Measurements from ENCODE around the gene HMCN1. TPM values are rescaled to one million over a fixed set of nuclear protein-coding genes. Genes with fewer than 3 reads are reported as not detected.

The HMCN1 gene
- polyA plus RNA-seq, 3 donors from 2014 or later, result 0.33 to 0.38 TPM; not detected in 1

GRCh38 chr1:185961664-185962063 is 227.5 kb downstream of the HMCN1 start:
- Mint-ChIP-seq H3K9me3 (peaks cover 0 to 2% (median 0%) of the 10 kb centered on the region in 6 donors), H3K27me3 (ENCODE audit: low read depth in 3 of 3) (peaks cover 0 to 5% (median 2%) of the 10 kb centered on the region in 3 donors), H3K36me3 (no peaks in the 10 kb centered on the region), H3K4me3 (no peak overlapping the region), H3K4me1 (no peaks in the 10 kb centered on the region), H3K27ac (no peak overlapping the region)
- no peak for DNase-seq

DNA sequence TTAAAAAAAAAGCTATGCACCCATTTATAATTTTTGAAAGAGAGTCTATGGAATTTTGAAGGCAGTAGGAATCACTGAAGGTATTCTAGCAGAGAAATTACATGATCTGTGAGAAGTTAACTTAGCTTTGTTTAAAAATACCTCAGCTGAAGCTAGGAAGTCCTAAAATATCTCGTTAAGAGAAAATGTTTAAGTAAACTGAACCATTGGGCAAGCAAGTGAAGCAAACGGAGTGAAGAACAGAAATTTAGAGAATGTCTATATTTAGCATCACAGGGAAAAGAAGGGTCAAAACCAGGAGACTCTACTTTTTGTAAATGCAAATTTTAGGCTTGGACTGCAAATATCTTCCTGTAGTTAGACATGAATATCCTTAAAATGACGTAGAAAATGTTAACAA is 230.8 kb downstream of the HMCN1 start:
- no peak overlapping the region for H3K4me3 Mint-ChIP-seq

DNA sequence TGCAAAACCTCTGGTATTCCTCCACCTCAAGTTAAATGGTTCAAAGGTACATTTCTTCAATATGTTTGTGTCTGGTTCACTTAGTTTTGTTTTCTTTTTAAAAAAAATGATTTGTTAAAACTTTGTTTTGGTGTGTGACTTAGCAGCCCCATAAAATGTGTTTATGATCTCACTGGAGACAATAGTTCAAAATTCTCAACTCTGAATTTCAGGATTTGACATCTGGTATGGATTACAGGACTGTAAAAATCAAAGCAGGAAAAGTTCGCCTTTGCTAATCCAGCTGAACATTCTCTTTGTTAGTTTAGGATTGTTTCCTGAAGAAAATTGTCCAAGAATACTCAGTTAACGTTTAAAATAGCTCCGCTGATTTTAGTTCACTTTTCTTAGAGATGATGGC is 231.7 kb downstream of the HMCN1 start:
- no peaks in the 10 kb centered on the region for H3K4me1 Mint-ChIP-seq
- H3K36me3 Mint-ChIP-seq, result no peaks in the 10 kb centered on the region
- H3K4me3 Mint-ChIP-seq, result no peak overlapping the region
- peaks cover 0 to 2% (median 0%) of the 10 kb centered on the region in 6 donors for H3K9me3 Mint-ChIP-seq
- H3K27me3 Mint-ChIP-seq (ENCODE audit: low read depth in 3 of 3), result peaks cover 0 to 3% (median 0%) of the 10 kb centered on the region in 3 donors
- no peak overlapping the region for H3K27ac Mint-ChIP-seq
- no peak for DNase-seq

More for the DNA sequence above, 230.8 kb downstream of the HMCN1 start:
- no peaks in the 10 kb centered on the region for H3K36me3 Mint-ChIP-seq
- peaks cover 0 to 2% (median 0%) of the 10 kb centered on the region in 6 donors for H3K9me3 Mint-ChIP-seq
- no peak overlapping the region for H3K27ac Mint-ChIP-seq
- no peak for DNase-seq
- no peaks in the 10 kb centered on the region for H3K4me1 Mint-ChIP-seq
- peaks cover 0 to 8% (median 2%) of the 10 kb centered on the region in 3 donors for H3K27me3 Mint-ChIP-seq (ENCODE audit: low read depth in 3 of 3)

GRCh38 chr1:185966471-185966870 is 232.3 kb downstream of the HMCN1 start:
- no peak overlapping the region for H3K4me3 Mint-ChIP-seq
- peaks cover 0 to 3% (median 0%) of the 10 kb centered on the region in 3 donors for H3K27me3 Mint-ChIP-seq (ENCODE audit: low read depth in 3 of 3)
- H3K36me3 Mint-ChIP-seq, result no peaks in the 10 kb centered on the region
- H3K27ac Mint-ChIP-seq, result no peak overlapping the region
- H3K4me1 Mint-ChIP-seq, result no peaks in the 10 kb centered on the region
- DNase-seq, result no peak
- peaks cover 0 to 2% (median 0%) of the 10 kb centered on the region in 6 donors for H3K9me3 Mint-ChIP-seq

DNA sequence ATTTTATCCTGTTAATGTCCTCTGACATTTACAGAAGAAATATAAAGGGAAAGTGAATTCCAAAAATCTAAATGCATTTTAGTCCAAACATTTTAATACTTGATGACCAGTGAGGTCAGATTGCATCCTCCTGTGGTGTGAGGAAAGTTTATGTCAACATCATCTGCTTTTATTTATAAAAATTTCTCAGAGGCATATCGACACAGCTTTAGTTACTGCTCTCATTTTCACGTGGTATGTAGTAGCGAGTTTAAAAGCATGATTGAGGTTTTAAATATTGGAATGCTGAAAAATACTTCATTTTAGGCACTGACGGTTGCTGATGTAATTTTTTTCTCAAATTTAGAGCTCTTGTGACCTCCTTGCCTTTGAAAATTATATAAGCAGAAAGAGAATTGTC is 234.8 kb downstream of the HMCN1 start:
- no peaks in the 10 kb centered on the region for H3K36me3 Mint-ChIP-seq
- peaks cover 0 to 4% (median 0%) of the 10 kb centered on the region in 6 donors for H3K9me3 Mint-ChIP-seq
- no peak overlapping the region for H3K4me3 Mint-ChIP-seq
- no peak overlapping the region for H3K27ac Mint-ChIP-seq
- DNase-seq, result no peak
- peaks cover 0 to 3% (median 0%) of the 10 kb centered on the region in 3 donors for H3K27me3 Mint-ChIP-seq (ENCODE audit: low read depth in 3 of 3)
- H3K4me1 Mint-ChIP-seq, result no peaks in the 10 kb centered on the region

DNA sequence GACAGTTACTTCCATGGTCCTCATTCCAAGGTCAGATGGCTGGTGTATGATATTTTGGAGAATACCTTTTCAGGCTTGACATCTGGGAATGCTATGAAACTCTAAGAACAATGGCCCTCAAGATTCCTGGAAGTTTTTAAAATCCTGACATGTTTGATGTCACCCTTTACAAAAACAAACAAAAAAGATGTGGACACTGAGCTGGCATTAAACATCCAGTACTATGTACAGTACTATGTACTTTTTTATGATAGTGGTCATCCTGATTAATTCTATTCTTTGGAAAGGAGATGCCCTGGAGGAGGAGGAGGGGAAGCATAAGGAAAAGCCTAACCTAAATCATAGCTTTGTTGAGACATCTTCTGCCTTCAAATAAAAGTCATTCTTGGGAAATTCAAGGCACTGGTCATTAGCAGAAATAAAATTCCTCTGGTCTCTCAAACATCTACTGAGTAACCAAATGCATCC is 235.4 kb downstream of the HMCN1 start:
- Mint-ChIP-seq H3K27ac (no peak overlapping the region), H3K4me1 (no peaks in the 10 kb centered on the region), H3K4me3 (no peak overlapping the region), H3K27me3 (ENCODE audit: low read depth in 3 of 3) (peaks cover 0 to 4% (median 0%) of the 10 kb centered on the region in 3 donors), H3K9me3 (peaks cover 0 to 4% (median 0%) of the 10 kb centered on the region in 6 donors), H3K36me3 (no peaks in the 10 kb centered on the region)
- DNase-seq, result no peak

DNA sequence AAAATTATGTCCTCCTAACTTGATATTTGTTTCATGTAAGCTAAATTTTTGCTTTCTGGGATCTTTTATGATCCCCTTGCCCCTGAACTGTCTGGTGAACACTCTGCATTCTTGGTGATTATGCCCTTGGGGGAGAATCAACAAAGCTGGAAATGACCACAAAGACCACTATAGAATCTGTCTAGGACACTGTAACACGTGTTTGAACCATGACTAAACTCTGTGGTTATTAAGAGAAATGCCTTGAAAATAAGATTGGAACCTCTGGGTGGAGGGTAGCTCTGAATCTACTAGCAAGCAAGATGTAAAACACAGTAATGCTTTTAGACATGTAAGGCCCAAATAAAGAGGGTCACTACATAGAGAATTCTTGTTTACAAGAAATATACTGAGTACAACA is 237.5 kb downstream of the HMCN1 start:
- Mint-ChIP-seq H3K4me1 (no peaks in the 10 kb centered on the region), H3K4me3 (no peak overlapping the region), H3K9me3 (peaks cover 0 to 4% (median 0%) of the 10 kb centered on the region in 6 donors), H3K27ac (no peak overlapping the region), H3K36me3 (no peaks in the 10 kb centered on the region), H3K27me3 (ENCODE audit: low read depth in 3 of 3) (peaks cover 0 to 8% (median 0%) of the 10 kb centered on the region in 3 donors)
- no peak for DNase-seq

- peaks cover 0 to 8% (median 0%) of the 10 kb centered on the region in 3 donors for H3K27me3 Mint-ChIP-seq (ENCODE audit: low read depth in 3 of 3)
- no peaks in the 10 kb centered on the region for H3K4me1 Mint-ChIP-seq
- no peak overlapping the region for H3K4me3 Mint-ChIP-seq
- H3K36me3 Mint-ChIP-seq, result no peaks in the 10 kb centered on the region
- peaks cover 0 to 4% (median 0%) of the 10 kb centered on the region in 6 donors for H3K9me3 Mint-ChIP-seq
- no peak overlapping the region for H3K27ac Mint-ChIP-seq
- no peak for DNase-seq
Measured at GRCh38 chr1:185972096-185972850, 238.1 kb downstream of the HMCN1 start.

DNA sequence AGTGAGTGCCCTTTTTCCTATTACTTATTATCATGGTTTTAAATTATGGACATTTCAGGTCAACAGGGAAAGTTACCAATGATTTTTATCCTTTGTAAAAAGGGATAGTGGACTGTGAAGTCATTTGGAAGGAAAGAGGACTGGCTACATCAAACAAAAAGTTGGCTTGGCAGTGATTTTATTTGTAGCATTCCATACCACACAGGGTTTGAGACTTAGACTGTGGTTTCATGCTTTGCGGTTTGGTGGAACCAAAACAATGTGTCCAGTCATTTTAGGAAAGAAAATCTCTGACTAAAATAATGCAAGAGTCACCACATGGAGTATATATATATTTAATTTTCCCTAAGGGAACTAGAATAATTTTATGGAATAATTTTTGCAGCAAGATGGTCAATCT is 239.5 kb downstream of the HMCN1 start:
- peaks cover 0 to 8% (median 0%) of the 10 kb centered on the region in 3 donors for H3K27me3 Mint-ChIP-seq (ENCODE audit: low read depth in 3 of 3)
- H3K9me3 Mint-ChIP-seq, result peaks cover 0 to 4% (median 0%) of the 10 kb centered on the region in 6 donors
- no peaks in the 10 kb centered on the region for H3K4me1 Mint-ChIP-seq
- no peaks in the 10 kb centered on the region for H3K36me3 Mint-ChIP-seq
- H3K27ac Mint-ChIP-seq, result no peak overlapping the region
- DNase-seq, result no peak
- H3K4me3 Mint-ChIP-seq, result no peak overlapping the region

DNA sequence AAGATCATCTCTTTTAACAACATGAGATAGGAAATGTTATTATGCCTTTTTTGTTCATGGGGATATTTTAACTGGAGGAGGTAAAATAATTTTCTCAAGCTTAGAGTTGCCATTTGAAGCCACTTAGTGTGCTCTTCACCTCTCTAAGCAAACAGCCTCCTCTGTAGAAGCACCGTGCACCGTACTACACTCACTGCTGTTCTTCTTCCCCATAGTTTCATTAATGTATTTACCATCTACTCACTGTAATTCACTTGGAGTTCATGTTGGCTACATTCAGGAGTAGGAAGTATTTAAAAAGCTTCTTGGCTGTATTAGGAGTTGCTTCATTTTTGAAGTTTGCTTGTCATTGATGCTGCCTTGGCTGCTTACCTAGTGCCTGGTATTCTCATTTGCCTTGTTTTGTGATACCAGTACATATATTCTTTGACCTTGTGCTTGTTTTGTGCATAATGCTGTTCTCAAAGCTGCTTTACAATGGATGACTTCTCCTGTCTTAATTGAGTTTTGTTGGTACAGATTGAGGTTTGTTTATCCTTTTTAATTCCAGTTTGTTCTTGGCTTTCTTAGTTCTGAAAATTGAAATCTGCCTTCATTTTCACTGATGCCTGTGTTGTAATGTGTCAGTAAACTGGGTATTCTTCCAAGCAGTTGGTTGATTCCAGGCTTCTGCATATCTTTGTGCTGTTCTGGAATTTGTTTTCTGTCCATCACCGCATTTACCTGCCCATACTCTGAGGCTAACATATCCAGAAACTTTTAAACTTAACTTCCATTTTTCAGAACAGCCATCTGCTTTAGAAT is 240.4 kb downstream of the HMCN1 start:
- Mint-ChIP-seq H3K4me3 (no peak overlapping the region), H3K9me3 (peaks cover 0 to 4% (median 0%) of the 10 kb centered on the region in 6 donors), H3K27ac (no peak overlapping the region), H3K27me3 (ENCODE audit: low read depth in 3 of 3) (peaks cover 0 to 5% (median 0%) of the 10 kb centered on the region in 3 donors), H3K36me3 (no peaks in the 10 kb centered on the region), H3K4me1 (no peaks in the 10 kb centered on the region)
- no peak for DNase-seq

- Mint-ChIP-seq H3K4me3 (no peak overlapping the region), H3K36me3 (no peaks in the 10 kb centered on the region), H3K9me3 (peaks cover 0 to 3% (median 0%) of the 10 kb centered on the region in 6 donors), H3K27me3 (ENCODE audit: low read depth in 3 of 3) (peaks cover 0 to 2% (median 0%) of the 10 kb centered on the region in 3 donors), H3K27ac (no peak overlapping the region), H3K4me1 (no peaks in the 10 kb centered on the region)
- no peak for DNase-seq
Measured at GRCh38 chr1:185980891-185981290, 246.7 kb downstream of the HMCN1 start.

GRCh38 chr1:185984113-185984836 is 250.1 kb downstream of the HMCN1 start:
- no peak for DNase-seq
- H3K27me3 Mint-ChIP-seq (ENCODE audit: low read depth in 3 of 3), result peaks cover 0 to 8% (median 1%) of the 10 kb centered on the region in 3 donors
- no peaks in the 10 kb centered on the region for H3K36me3 Mint-ChIP-seq
- no peaks in the 10 kb centered on the region for H3K4me1 Mint-ChIP-seq
- peaks cover 0 to 6% (median 0%) of the 10 kb centered on the region in 6 donors for H3K9me3 Mint-ChIP-seq
- no peak overlapping the region for H3K4me3 Mint-ChIP-seq
- H3K27ac Mint-ChIP-seq, result no peak overlapping the region

GRCh38 chr1:185987611-185988321 is 253.6 kb downstream of the HMCN1 start:
- peak overlapping the region in 1 of 5 donors; percentile 15 for H3K4me3 Mint-ChIP-seq
- H3K4me1 Mint-ChIP-seq, result no peaks in the 10 kb centered on the region
- DNase-seq, result no peak
- no peaks in the 10 kb centered on the region for H3K36me3 Mint-ChIP-seq
- H3K9me3 Mint-ChIP-seq, result peaks cover 0 to 8% (median 0%) of the 10 kb centered on the region in 6 donors
- peak overlapping the region in 1 of 6 donors; percentile 70 for H3K27ac Mint-ChIP-seq
- peaks cover 0 to 5% (median 3%) of the 10 kb centered on the region in 3 donors for H3K27me3 Mint-ChIP-seq (ENCODE audit: low read depth in 3 of 3)

Data from immature natural killer cell (primary cell).